Upper lobe of left lung (tissue), 4 donors: Measurements from ENCODE around the gene TRIM14.

Experiments
- CTCF ChIP-seq, 6 experiments: fragments of 450-650 bp in 4 of 6; fragments of 200-600 bp in 2 of 6; sonication (generic) in 2 of 6; IDR thresholded peaks; one replicate each; pipeline ENCODE4 v1.5.1; 2016 to 2019; ENCODE audit warnings: antibody characterized with exemption in 6 of 6
- POLR2A ChIP-seq, 4 donors: fragments of 450-650 bp; IDR thresholded peaks; one replicate each; pipeline ENCODE4 v1.5.1; 2016 to 2017; ENCODE audit warnings: antibody characterized with exemption in 4 of 4, mild to moderate bottlenecking in 2 of 4
- POLR2AphosphoS5 ChIP-seq, 2 donors: sonication (generic); formaldehyde crosslinking; IDR thresholded peaks; one replicate each; pipeline ENCODE4 v1.5.1; 2017; ENCODE audit warnings: antibody characterized with exemption in 2 of 2

GRCh38 chr9:98117984-98118639 lies 910 bp downstream of the TRIM14 start:
- TF ChIP-seq POLR2AphosphoS5 (IDR thresholded peaks at IDR 0.05) (no peak), POLR2A (IDR thresholded peaks at IDR 0.05) (no peak), CTCF (IDR thresholded peaks at IDR 0.05) (peak in 5 of 6 experiments; percentile 7 to 30 (median 21))
